ENCODE data around the gene PERCC1. TPM values are rescaled to one million over a fixed set of nuclear protein-coding genes. Genes with fewer than 3 reads are reported as not detected.

PERCC1 gene
- total RNA-seq = 1 to 10 TPM in 1 of 8 experiments, under 1 TPM in 3, not detected in 4; 0.29 to 1.2 (median 0.46) TPM

DNA sequence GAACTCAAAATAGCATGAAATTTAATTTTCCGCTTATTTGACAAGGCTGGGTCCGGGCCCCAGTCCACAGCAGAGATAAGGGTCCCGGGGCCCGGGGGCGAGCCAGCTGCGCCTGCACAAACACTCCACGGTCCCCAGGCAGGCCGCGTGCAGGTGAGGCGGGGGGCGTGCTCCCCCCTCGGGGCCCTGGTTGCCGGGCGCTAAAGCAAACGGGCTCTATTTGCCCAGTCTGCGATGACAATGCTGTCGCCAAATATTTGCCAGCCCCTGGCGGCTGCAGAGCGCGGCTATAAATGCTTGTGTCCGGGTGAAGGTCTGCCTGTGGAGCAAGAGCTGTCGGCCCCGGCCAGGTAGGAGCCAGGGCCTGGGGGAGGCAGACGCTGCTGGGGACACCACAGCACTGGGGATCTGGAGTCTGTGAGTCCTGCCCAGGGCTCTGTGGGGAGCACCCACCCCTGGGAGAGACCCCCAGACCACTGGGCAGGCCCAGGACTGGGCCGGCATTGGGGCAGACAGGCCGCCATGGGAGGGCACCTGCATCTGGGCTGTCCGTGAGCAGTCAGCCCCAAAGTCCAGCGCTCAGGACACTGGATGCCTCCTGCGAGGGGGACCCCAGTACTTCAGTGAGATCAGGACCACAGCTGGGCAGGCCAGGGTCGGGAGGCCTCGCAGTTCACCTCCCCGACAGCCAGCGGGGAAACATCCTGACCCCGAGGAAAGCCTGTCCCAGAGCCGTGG lies at the start of gene PERCC1:
TSS of gene PERCC1 (plus strand) at position 320 of the 738 bp plus-strand sequence. CDS start 1,516 bp downstream, outside the sequence.
- Histone ChIP-seq H3K4me3 (no peak within 1 kb of the TSS), H3K4me1 (replicated peaks in 1 of 2) (peaks cover 6 to 22% of the 10 kb centered on the region in 2 donors), H3K27ac (no peak within 1 kb of the TSS)
- in situ Hi-C loops (cut with MboI; ENCODE audit: low pct_unique_long_range_greater_than_20kb in 2 of 9, low sequenced_read_pairs in 9 of 9, unreplicated experiment in 9 of 9) = no loop called here
- ATAC-seq (replicated peaks in 6 of 8) = peak in 5 of 8 experiments; percentile 10 to 74 (median 22)
- 47 to 90% (median 56%) methylated on average over 2 to 10 of the region's 35 CpGs; no CpG with 5 or more reads in 7 of the 10 experiments for WGBS, 10 experiments

DNA sequence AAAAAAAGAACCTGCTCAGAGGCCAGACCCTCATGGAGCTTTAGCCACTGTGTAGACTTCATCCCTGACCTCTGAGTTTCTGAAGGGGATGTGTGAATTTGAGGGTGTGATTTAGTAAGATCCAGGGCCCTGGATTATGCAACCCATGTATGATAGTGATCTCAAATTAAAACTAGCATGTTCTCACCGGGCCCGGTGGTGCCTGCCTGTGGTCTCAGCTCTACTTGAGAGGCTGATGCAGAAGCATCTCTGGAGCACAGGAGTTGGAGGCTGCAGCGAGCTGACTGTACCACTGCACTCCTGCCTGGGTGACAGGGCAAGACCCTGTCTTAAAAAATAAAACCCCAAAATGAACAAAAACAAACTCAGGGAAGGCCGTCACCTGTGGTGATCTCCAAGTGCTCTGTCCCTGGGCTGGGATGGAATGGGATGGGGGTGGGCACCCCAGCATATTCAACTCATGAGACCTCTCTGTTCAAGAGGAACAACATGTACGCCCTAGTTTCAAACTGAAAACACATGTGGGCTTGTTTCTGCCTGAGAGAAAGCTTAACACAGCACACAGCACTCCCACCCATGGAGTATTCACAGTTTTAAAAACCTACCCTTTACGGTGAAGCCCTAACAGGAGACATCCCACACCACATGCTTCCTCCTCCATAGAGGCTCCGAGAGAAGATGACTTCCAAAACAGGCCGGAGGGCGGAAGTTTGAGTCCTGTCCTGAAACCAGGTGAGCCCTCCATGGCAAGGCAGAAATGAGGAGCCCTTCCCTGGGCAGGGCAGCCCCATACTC lies 49.1 kb upstream of the PERCC1 start:
- in situ Hi-C loops (cut with MboI; ENCODE audit: low pct_unique_long_range_greater_than_20kb in 2 of 9, low sequenced_read_pairs in 9 of 9, unreplicated experiment in 9 of 9) = no loop called here
- WGBS, 10 experiments = 73 to 100% (median 89%) methylated on average over 1 to 5 of the region's 9 CpGs; no CpG with 5 or more reads in 2 of the 10 experiments
- no peak overlapping the region for H3K4me3 ChIP-seq

DNA sequence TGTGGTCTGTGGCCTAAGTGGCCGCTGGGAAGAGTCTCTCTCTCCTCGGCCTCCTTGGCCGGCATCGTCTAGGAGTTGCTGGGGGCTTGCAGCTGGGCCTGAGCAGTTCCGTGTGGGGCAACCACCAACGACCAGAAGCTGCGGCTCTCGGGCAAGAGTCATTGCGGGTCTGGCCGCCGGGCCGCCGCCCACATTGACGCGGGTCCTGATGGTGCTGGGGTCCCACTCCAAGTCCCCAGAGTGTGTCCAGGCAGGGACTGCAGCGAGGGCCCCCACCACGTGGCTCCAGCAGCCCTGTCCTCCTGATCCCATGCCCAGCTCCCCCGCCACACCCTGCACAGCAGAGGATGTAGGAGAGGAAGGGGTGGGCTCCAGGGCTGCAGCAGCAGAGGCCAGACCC lies 47.3 kb upstream of the PERCC1 start:
- Histone ChIP-seq H3K4me1 (replicated peaks in 1 of 2) (peaks cover 2 to 6% of the 10 kb centered on the region in 2 donors), H3K27ac (no peak overlapping the region), H3K4me3 (no peak overlapping the region)
- in situ Hi-C loops (cut with MboI; ENCODE audit: low pct_unique_long_range_greater_than_20kb in 2 of 9, low sequenced_read_pairs in 9 of 9, unreplicated experiment in 9 of 9) = no loop called here
- ATAC-seq (replicated peaks in 6 of 8) = no peak
- WGBS, 10 experiments = no CpG with 5 or more reads among the region's 18 CpGs

More for the DNA sequence above, 49.1 kb upstream of the PERCC1 start:
- peaks cover 9 to 11% of the 10 kb centered on the region in 2 donors for H3K4me1 ChIP-seq (replicated peaks in 1 of 2)
- ATAC-seq (replicated peaks in 6 of 8) = no peak
- no peak overlapping the region for H3K27ac ChIP-seq

DNA sequence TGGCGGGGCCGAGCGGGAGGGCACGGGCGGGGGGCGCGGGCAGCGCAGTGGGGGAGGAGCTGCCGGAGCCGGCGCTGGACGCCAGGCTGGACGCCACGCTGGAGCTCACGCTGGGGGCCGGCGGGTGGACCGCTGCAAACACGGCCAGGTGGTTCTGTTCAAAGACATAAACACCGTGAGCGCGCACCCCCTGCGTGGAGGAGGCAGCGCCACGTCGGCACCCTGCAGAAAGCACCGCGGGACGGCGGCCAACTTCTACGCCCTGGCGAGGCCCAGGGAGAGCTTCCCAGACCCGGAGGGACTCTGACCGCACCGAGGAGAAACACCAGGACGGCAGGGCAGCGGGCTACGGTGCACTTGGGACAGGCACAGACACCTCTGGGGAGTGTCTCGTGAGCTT lies 45.6 kb upstream of the PERCC1 start:
- H3K4me1 ChIP-seq (replicated peaks in 1 of 2) = no peaks in the 10 kb centered on the region
- no peak for ATAC-seq (replicated peaks in 6 of 8)
- H3K27ac ChIP-seq = no peak overlapping the region
- WGBS, 10 experiments = 80 to 88% (median 80%) methylated on average over 1 to 24 of the region's 39 CpGs; no CpG with 5 or more reads in 7 of the 10 experiments
- in situ Hi-C loops (cut with MboI; ENCODE audit: low pct_unique_long_range_greater_than_20kb in 2 of 9, low sequenced_read_pairs in 9 of 9, unreplicated experiment in 9 of 9) = no loop called here
- no peak overlapping the region for H3K4me3 ChIP-seq

DNA sequence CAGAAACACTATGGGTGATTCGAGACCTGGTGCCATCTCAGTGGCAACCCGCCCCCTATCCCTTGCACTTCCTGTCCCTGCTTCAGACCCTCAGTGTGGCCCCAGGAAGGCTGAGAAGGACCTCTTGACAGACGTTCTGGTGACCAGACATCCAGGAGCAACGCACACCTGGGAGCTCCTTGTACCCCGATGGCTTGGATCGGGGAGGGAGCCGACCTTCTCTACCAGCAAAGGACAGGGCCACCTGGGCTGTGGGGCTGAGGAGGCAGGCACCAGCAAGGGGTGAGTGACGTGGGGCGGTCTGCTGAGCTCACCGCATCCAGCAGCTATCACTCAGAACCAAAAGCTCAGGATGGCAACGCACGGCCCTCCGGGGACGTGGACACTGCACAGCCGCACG lies 43.5 kb upstream of the PERCC1 start:
- no peak overlapping the region for H3K4me3 ChIP-seq
- WGBS, 10 experiments = 70 to 100% (median 90%) methylated on average over 1 to 3 of the region's 16 CpGs; no CpG with 5 or more reads in 6 of the 10 experiments
- H3K4me1 ChIP-seq (replicated peaks in 1 of 2) = no peaks in the 10 kb centered on the region
- in situ Hi-C loops (cut with MboI; ENCODE audit: low pct_unique_long_range_greater_than_20kb in 2 of 9, low sequenced_read_pairs in 9 of 9, unreplicated experiment in 9 of 9) = no loop called here
- H3K27ac ChIP-seq = no peak overlapping the region
- no peak for ATAC-seq (replicated peaks in 6 of 8)

DNA sequence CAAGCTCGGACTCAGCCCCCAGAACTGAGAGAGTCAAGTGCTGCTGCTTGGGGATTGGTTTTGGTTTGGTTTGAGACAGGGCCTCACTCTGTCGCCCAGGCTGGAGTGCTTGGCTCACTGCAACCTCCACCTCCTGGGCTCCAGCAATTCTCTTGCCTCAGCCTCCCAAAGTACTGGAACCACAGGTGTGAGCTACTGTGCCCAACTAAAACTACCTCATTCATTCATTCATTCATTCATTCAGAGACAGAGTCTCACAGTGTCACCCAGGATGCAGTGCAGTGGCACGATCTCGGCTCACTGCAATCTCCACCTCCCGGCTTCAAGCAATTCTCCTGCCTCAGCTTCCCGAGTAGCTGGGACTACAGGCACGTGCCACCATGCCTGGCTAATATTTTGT lies 41.1 kb upstream of the PERCC1 start:
- WGBS, 10 experiments = 80 to 86% (median 83%) methylated on average over 1 to 2 of the region's 7 CpGs; no CpG with 5 or more reads in 7 of the 10 experiments
- in situ Hi-C loops (cut with MboI; ENCODE audit: low pct_unique_long_range_greater_than_20kb in 2 of 9, low sequenced_read_pairs in 9 of 9, unreplicated experiment in 9 of 9) = no loop called here
- Histone ChIP-seq H3K4me1 (replicated peaks in 1 of 2) (no peaks in the 10 kb centered on the region), H3K27ac (no peak overlapping the region), H3K4me3 (no peak overlapping the region)
- ATAC-seq (replicated peaks in 6 of 8) = no peak

DNA sequence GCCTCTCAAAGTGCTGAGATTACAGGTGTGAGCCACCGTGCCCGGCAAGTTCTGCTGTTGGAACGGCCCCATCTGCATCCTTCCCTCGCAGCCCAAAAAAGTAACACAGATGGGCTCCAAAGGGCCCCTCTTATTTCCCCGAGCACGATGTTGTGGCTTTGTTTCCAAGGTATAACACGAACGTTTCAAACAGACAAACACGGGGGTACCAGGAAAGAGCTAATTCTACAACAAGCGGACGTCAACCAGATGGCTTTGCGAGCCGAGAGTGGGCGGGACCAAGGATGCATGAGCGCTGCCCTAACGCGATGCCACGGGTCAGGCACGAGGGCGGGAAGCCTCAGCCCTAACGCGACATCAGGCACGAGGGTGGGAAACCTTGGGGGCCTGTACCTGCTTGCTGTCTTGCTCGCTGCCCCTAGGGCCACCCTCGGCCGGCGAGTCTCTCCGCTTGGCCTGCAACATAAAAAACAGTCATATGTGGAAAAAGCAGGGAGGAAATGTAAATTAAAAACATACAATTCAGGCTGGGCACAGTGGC lies 40.6 kb upstream of the PERCC1 start:
- Histone ChIP-seq H3K27ac (no peak overlapping the region), H3K4me1 (replicated peaks in 1 of 2) (no peaks in the 10 kb centered on the region), H3K4me3 (no peak overlapping the region)
- no peak for ATAC-seq (replicated peaks in 6 of 8)
- in situ Hi-C loops (cut with MboI; ENCODE audit: low pct_unique_long_range_greater_than_20kb in 2 of 9, low sequenced_read_pairs in 9 of 9, unreplicated experiment in 9 of 9) = no loop called here
- WGBS, 10 experiments = 60 to 97% (median 83%) methylated on average over 1 to 7 of the region's 28 CpGs; no CpG with 5 or more reads in 6 of the 10 experiments

DNA sequence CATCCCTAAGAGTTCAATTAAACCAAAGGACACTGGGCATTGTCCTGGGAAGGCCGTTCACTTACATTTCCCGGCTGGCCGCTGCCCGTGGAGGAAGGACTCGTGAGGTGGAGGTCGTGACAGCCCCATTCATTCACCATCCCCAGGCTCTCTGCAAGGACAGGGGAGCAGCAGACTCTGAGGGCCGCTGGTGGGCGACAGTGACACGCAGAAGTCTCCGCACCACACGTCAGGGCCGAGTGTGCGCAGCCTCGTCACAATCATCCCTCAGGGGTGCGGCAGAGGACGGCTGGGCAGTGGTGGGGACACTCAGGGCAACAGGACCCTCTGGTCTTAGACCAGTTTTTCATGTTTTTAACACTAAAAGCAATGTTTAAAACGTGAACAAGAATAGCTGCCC lies 38.1 kb upstream of the PERCC1 start:
- in situ Hi-C loops (cut with MboI; ENCODE audit: low pct_unique_long_range_greater_than_20kb in 2 of 9, low sequenced_read_pairs in 9 of 9, unreplicated experiment in 9 of 9) = no loop called here
- 63 to 96% (median 81%) methylated on average over 3 to 7 of the region's 17 CpGs; no CpG with 5 or more reads in 6 of the 10 experiments for WGBS, 10 experiments
- no peak for ATAC-seq (replicated peaks in 6 of 8)
- H3K27ac ChIP-seq = no peak overlapping the region
- H3K4me1 ChIP-seq (replicated peaks in 1 of 2) = no peaks in the 10 kb centered on the region
- H3K4me3 ChIP-seq = no peak overlapping the region

DNA sequence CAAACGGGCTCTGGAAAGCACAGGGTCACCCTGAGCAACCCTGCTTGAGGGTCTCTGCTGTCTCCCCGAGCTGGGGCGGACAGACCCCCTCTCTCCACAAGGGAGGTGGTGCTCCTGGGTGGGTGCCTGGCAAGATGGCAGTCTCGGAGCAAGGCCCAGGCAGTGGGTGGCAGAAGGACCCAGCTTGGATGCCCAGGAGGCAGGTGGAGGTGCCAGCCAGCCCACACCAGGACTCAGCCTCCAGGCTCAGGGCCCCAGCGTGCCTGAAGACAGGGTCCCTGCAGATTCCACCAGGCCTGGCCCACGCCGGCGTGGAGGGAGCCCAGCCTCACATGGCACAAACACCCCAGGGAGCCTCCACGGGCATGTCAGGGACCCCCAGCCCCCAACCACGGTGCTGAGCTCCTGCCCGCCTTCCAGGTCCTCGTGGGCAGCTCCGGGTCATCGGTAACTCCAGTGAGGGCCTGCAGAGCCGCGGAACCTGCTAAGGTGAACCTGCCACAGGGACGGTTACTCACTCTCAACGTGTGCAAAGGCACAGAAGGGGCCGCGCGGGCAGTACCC lies 37.2 kb upstream of the PERCC1 start:
- ATAC-seq (replicated peaks in 6 of 8) = no peak

DNA sequence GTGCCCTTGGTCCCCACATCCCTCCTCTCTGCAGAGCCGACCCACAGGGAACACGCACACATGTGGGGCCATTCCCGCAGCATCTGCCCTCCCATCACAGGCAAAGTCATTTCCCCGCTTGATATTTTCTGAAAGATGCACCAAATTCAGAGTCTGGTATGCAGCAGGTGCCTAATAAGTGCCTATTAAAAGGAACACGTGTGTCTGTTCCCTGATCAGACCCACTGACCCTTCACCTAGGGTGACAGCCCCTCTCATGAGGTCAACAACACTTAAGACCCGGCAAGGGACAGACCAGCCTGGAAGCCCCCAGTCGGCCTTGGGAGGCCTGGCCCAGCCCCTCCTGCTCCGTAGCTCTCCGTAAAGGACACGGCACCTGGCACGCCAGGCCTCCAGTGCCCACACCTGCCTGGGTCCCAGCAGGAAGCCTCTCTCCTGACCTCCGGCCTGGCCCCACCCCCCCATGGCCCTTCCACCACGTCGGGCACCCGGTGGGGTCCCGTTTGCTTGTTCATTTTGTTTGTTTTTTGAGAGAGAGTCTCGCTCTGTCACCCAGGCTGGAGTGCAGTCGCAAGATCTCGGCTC lies 36.4 kb upstream of the PERCC1 start:
- H3K4me1 ChIP-seq (replicated peaks in 1 of 2) = no peaks in the 10 kb centered on the region
- 86 to 100% (median 100%) methylated on average over 2 to 7 of the region's 19 CpGs; no CpG with 5 or more reads in 5 of the 10 experiments for WGBS, 10 experiments
- in situ Hi-C loops (cut with MboI; ENCODE audit: low pct_unique_long_range_greater_than_20kb in 2 of 9, low sequenced_read_pairs in 9 of 9, unreplicated experiment in 9 of 9) = no loop called here
- no peak overlapping the region for H3K27ac ChIP-seq
- H3K4me3 ChIP-seq = no peak overlapping the region
- ATAC-seq (replicated peaks in 6 of 8) = no peak

More for the DNA sequence above, 37.2 kb upstream of the PERCC1 start:
- in situ Hi-C loops (cut with MboI; ENCODE audit: low pct_unique_long_range_greater_than_20kb in 2 of 9, low sequenced_read_pairs in 9 of 9, unreplicated experiment in 9 of 9) = no loop called here
- no peak overlapping the region for H3K27ac ChIP-seq
- WGBS, 10 experiments = 20 to 96% (median 91%) methylated on average over 2 to 17 of the region's 21 CpGs; no CpG with 5 or more reads in 6 of the 10 experiments
- no peak overlapping the region for H3K4me3 ChIP-seq
- no peaks in the 10 kb centered on the region for H3K4me1 ChIP-seq (replicated peaks in 1 of 2)

DNA sequence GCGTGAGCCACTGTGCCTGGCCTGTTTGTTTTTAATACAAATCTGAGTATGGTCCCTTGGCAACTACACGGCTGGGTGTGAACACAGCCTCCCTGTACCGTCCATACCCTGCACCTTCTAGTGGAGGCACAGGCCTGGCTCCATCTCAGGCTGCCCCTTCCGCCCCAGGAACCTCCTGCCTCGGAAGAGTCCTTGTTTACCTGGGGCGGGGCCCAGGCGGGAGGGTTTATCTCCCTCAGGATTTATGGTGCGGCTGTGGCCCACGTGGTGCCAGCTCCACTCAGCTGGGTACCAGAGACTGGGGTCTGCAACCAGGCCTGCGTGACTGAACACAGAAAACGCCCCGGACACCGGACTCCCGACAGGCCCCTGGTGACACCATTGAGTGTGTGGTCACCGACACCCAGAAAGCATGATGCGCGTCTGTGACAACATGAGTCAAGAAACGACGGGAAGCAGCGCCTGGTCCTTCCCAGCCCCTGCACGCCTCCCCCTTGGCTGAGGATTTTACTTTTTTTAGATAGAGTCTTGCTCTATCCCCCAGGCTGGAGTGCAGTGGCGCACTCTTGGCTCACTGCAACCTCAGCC lies 35.3 kb upstream of the PERCC1 start:
- 78 to 98% (median 88%) methylated on average over 1 to 8 of the region's 22 CpGs; no CpG with 5 or more reads in 3 of the 10 experiments for WGBS, 10 experiments
- in situ Hi-C loops (cut with MboI; ENCODE audit: low pct_unique_long_range_greater_than_20kb in 2 of 9, low sequenced_read_pairs in 9 of 9, unreplicated experiment in 9 of 9) = no loop called here
- H3K4me1 ChIP-seq (replicated peaks in 1 of 2) = no peaks in the 10 kb centered on the region
- H3K4me3 ChIP-seq = no peak overlapping the region
- H3K27ac ChIP-seq = no peak overlapping the region
- no peak for ATAC-seq (replicated peaks in 6 of 8)

DNA sequence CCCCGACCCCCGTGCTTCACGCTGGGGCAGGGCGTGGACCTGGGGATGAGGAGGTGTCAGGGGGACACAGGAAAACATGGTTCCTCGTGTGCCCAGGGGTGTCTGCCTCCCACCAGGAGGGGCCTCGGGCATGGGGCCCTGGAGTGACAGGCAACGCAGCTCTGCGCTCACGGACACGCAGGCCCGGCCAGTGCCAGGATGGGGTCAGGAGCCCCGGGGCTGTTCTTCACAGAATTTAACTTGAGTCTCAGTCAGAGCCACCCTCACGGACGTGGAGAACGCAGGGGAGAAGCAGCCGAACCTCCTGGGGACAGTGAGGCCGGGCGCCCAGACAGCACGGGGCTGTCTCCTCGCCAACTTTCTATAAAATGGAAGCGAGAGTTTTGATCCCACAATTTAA lies 33.1 kb upstream of the PERCC1 start:
- 73 to 100% (median 97%) methylated on average over 1 to 7 of the region's 21 CpGs; no CpG with 5 or more reads in 3 of the 10 experiments for WGBS, 10 experiments
- in situ Hi-C loops (cut with MboI; ENCODE audit: low pct_unique_long_range_greater_than_20kb in 2 of 9, low sequenced_read_pairs in 9 of 9, unreplicated experiment in 9 of 9) = no loop called here
- Histone ChIP-seq H3K4me3 (no peak overlapping the region), H3K27ac (no peak overlapping the region), H3K4me1 (replicated peaks in 1 of 2) (no peaks in the 10 kb centered on the region)
- no peak for ATAC-seq (replicated peaks in 6 of 8)

Measured in motor neuron (in vitro differentiated cells).